ENCODE data around the gene BROX. TPM values are rescaled to one million over a fixed set of nuclear protein-coding genes. Genes with fewer than 3 reads are reported as not detected.

The BROX gene
- total and polyA plus RNA-seq, 2 donors (not counting 3 experiments of a cell fraction or from before 2014, with no cell fraction given), result 7.3 to 39.7 TPM

GRCh38 chr1:222697826-222698225 is 14.5 kb upstream of the BROX start:
- Histone ChIP-seq H3K4me2 (ENCODE audit: insufficient read depth, low read length) (no peak overlapping the region), H3K79me2 (ENCODE audit: control insufficient read depth, insufficient read depth, low read length) (peaks cover 34% of the 10 kb centered on the region), H3K9me1 (replicated peaks; ENCODE audit: control insufficient read depth, extremely low read depth, insufficient read depth, low read length) (no peaks in the 10 kb centered on the region), H3K4me1 (ENCODE audit: control insufficient read depth, extremely low read depth, insufficient read depth, low read length) (no peaks in the 10 kb centered on the region), H3K27ac (ENCODE audit: insufficient read depth, low read depth, low read length) (no peak overlapping the region), H2AFZ (ENCODE audit: low read depth, low read length) (no peak overlapping the region), H4K20me1 (replicated peaks; ENCODE audit: control insufficient read depth, extremely low read depth, insufficient read depth, low read length) (no peaks in the 10 kb centered on the region), H3K9me3 (replicated peaks; ENCODE audit: control insufficient read depth, insufficient read depth, low read length) (no peaks in the 10 kb centered on the region), H3K36me3 (ENCODE audit: control insufficient read depth in 2 of 2, extremely low read depth in 1 of 2, insufficient read depth in 2 of 2, low read length in 2 of 2) (peaks cover 0 to 6% of the 10 kb centered on the region in 2 experiments), H3K4me3 (replicated peaks in 1 of 3; ENCODE audit: insufficient read depth in 1 of 3, low read depth in 1 of 3, low read length in 3 of 3) (no peak overlapping the region), H3K27me3 (ENCODE audit: control insufficient read depth in 2 of 2, insufficient read depth in 2 of 2, low read length in 2 of 2) (no peaks in the 10 kb centered on the region), H3K9ac (replicated peaks; ENCODE audit: extremely low read depth, insufficient read depth, low read length) (no peak overlapping the region)
- CTCF ChIA-PET, result interaction anchor here (0.9 to 1.2 kb wide), 4 partner anchors 18 to 436 kb away, joined by 3 to 4 read pairs (median 3); no protein-coding TSS in a partner anchor
- FAIRE-seq (no peak), DNase-seq (ENCODE audit: low read depth, low spot score) (no peak)
- no TSS peak for BruUV-seq (replicated peaks)
- dilution Hi-C loops (cut with MboI; ENCODE audit: extremely low pct_ligation_motif_present, low sequenced_read_pairs) (no loop called here), intact Hi-C loops (cut with micrococcal nuclease) (no loop called here)
- POLR2A ChIA-PET, result no interaction called here
- TF ChIP-seq EZH2 (IDR thresholded peaks at IDR 0.05; ENCODE audit: borderline replicate concordance, low read depth, low read length, severe bottlenecking) (no peak), MYC (IDR thresholded peaks at IDR 0.05; ENCODE audit: low read depth, low read length) (no peak), POLR2A (IDR thresholded peaks at IDR 0.05; ENCODE audit: low read depth, low read length) (no peak), FOS (IDR thresholded peaks at IDR 0.05; ENCODE audit: borderline replicate concordance, insufficient read depth, low read length) (no peak)

GRCh38 chr1:222702210-222702609 is 10.2 kb upstream of the BROX start:
- Histone ChIP-seq H3K9me3 (replicated peaks; ENCODE audit: control insufficient read depth, insufficient read depth, low read length) (no peaks in the 10 kb centered on the region), H3K36me3 (ENCODE audit: control insufficient read depth in 2 of 2, extremely low read depth in 1 of 2, insufficient read depth in 2 of 2, low read length in 2 of 2) (peaks cover 0 to 3% of the 10 kb centered on the region in 2 experiments), H4K20me1 (replicated peaks; ENCODE audit: control insufficient read depth, extremely low read depth, insufficient read depth, low read length) (peaks cover 4% of the 10 kb centered on the region), H3K4me2 (ENCODE audit: insufficient read depth, low read length) (no peak overlapping the region), H3K79me2 (ENCODE audit: control insufficient read depth, insufficient read depth, low read length) (peaks cover 53% of the 10 kb centered on the region), H3K27ac (ENCODE audit: insufficient read depth, low read depth, low read length) (no peak overlapping the region), H3K27me3 (ENCODE audit: control insufficient read depth in 2 of 2, insufficient read depth in 2 of 2, low read length in 2 of 2) (no peaks in the 10 kb centered on the region), H3K9ac (replicated peaks; ENCODE audit: extremely low read depth, insufficient read depth, low read length) (no peak overlapping the region), H3K9me1 (replicated peaks; ENCODE audit: control insufficient read depth, extremely low read depth, insufficient read depth, low read length) (no peaks in the 10 kb centered on the region), H2AFZ (ENCODE audit: low read depth, low read length) (no peak overlapping the region), H3K4me1 (ENCODE audit: control insufficient read depth, extremely low read depth, insufficient read depth, low read length) (no peaks in the 10 kb centered on the region), H3K4me3 (replicated peaks in 1 of 3; ENCODE audit: insufficient read depth in 1 of 3, low read depth in 1 of 3, low read length in 3 of 3) (no peak overlapping the region)
- no peak for FAIRE-seq
- dilution Hi-C loops (cut with MboI; ENCODE audit: extremely low pct_ligation_motif_present, low sequenced_read_pairs) (no loop called here), intact Hi-C loops (cut with micrococcal nuclease) (no loop called here)
- no TSS peak for BruUV-seq (replicated peaks)
- DNase-seq (ENCODE audit: low read depth, low spot score), result no peak
- no peak for TF ChIP-seq GATA2 (IDR thresholded peaks at IDR 0.05; ENCODE audit: insufficient read depth, insufficient read length, low read depth, low read length)
- ChIA-PET CTCF (no interaction called here), POLR2A (no interaction called here)

All from endothelial cell of umbilical vein (primary cell).